ENCODE measurements around the gene CMPK2.

The CMPK2 gene

GRCh38 chr2:6813573-6813972, 52.1 kb downstream of the CMPK2 start:
- in situ Hi-C loops (cut with MboI; ENCODE audit: low sequenced_read_pairs), result no loop called here

GRCh38 chr2:6812857-6813530, 52.7 kb downstream of the CMPK2 start:
- in situ Hi-C loops (cut with MboI; ENCODE audit: low sequenced_read_pairs), result no loop called here

GRCh38 chr2:6810961-6811360, 54.7 kb downstream of the CMPK2 start:
- in situ Hi-C loops (cut with MboI; ENCODE audit: low sequenced_read_pairs), result no loop called here

- in situ Hi-C loops (cut with MboI; ENCODE audit: low sequenced_read_pairs), result no loop called here
Observed at GRCh38 chr2:6808426-6808825, 57.3 kb downstream of the CMPK2 start.

GRCh38 chr2:6806604-6807003, 59.1 kb downstream of the CMPK2 start:
- in situ Hi-C loops (cut with MboI; ENCODE audit: low sequenced_read_pairs), result no loop called here

GRCh38 chr2:6800553-6800952, 65.2 kb downstream of the CMPK2 start:
- in situ Hi-C loops (cut with MboI; ENCODE audit: low sequenced_read_pairs), result no loop called here

Measured in HL-60/S4 treated with phorbol 12-myristate 13-acetate at 8.2 ng/mL for 4 days and 3 days (cell line).